ENCODE measurements around the gene KIF1B.

- TF ChIP-seq RARB (CRISPR knock-in tag; IDR thresholded peaks at IDR 0.05) (no peak), ESRRG (CRISPR knock-in tag; IDR thresholded peaks at IDR 0.05) (no peak), ZFP30 (CRISPR knock-in tag; IDR thresholded peaks at IDR 0.05) (no peak), TOX (CRISPR knock-in tag; IDR thresholded peaks at IDR 0.05; ENCODE audit: borderline replicate concordance) (no peak), OSR1 (CRISPR knock-in tag; IDR thresholded peaks at IDR 0.05) (no peak)
- TF ChIP-seq, protein P1, sequence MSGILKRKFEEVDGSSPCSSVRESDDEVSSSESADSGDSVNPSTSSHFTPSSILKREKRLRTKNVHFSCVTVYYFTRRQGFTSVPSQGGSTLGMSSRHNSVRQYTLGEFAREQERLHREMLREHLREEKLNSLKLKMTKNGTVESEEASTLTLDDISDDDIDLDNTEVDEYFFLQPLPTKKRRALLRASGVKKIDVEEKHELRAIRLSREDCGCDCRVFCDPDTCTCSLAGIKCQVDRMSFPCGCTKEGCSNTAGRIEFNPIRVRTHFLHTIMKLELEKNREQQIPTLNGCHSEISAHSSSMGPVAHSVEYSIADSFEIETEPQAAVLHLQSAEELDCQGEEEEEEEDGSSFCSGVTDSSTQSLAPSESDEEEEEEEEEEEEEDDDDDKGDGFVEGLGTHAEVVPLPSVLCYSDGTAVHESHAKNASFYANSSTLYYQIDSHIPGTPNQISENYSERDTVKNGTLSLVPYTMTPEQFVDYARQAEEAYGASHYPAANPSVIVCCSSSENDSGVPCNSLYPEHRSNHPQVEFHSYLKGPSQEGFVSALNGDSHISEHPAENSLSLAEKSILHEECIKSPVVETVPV (CRISPR knock-in tag; IDR thresholded peaks at IDR 0.05): no peak
- TF ChIP-seq, protein P2, sequence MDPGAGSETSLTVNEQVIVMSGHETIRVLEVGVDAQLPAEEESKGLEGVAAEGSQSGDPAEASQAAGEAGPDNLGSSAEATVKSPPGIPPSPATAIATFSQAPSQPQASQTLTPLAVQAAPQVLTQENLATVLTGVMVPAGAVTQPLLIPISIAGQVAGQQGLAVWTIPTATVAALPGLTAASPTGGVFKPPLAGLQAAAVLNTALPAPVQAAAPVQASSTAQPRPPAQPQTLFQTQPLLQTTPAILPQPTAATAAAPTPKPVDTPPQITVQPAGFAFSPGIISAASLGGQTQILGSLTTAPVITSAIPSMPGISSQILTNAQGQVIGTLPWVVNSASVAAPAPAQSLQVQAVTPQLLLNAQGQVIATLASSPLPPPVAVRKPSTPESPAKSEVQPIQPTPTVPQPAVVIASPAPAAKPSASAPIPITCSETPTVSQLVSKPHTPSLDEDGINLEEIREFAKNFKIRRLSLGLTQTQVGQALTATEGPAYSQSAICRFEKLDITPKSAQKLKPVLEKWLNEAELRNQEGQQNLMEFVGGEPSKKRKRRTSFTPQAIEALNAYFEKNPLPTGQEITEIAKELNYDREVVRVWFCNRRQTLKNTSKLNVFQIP (CRISPR knock-in tag; IDR thresholded peaks at IDR 0.05; ENCODE audit: borderline replicate concordance, low read depth): no peak
Observed at GRCh38 chr1:10347109-10347508, 136.7 kb downstream of the KIF1B start.

Data from SK-N-SH treated with all-trans-retinoic acid at 6 μM for 48 hours (cell line).